ENCODE results near the gene KCNK17. TPM values are rescaled to one million over a fixed set of nuclear protein-coding genes. Genes with fewer than 3 reads are reported as not detected.

The KCNK17 gene
- total and polyA plus RNA-seq, 9 of the 15 experiments (the other 6 are each of a cell fraction or from before 2014, with no cell fraction given) = not detected

- Histone ChIP-seq H3K27me3 (ENCODE audit: control insufficient read depth in 2 of 2, insufficient read depth in 2 of 2, low read length in 2 of 2) (peaks cover 46 to 51% of the 10 kb centered on the region in 2 experiments), H3K4me1 (replicated peaks in 1 of 2; ENCODE audit: control insufficient read depth in 2 of 2, insufficient read depth in 2 of 2, low read length in 2 of 2) (no peaks in the 10 kb centered on the region), H3K36me3 (ENCODE audit: control insufficient read depth, insufficient read depth, low read length) (no peaks in the 10 kb centered on the region), H2AFZ (ENCODE audit: low read depth, low read length) (no peak overlapping the region), H3K9me3 (replicated peaks; ENCODE audit: control insufficient read depth, insufficient read depth, low read depth, low read length) (no peaks in the 10 kb centered on the region), H3K4me3 (no peak overlapping the region), H3K4me2 (ENCODE audit: insufficient read depth, low read length) (no peak overlapping the region), H3K79me2 (ENCODE audit: control insufficient read depth, insufficient read depth, low read length) (no peaks in the 10 kb centered on the region), H3K9me1 (ENCODE audit: control insufficient read depth, insufficient read depth, low read length) (no peaks in the 10 kb centered on the region), H4K20me1 (replicated peaks; ENCODE audit: control insufficient read depth, insufficient read depth, low read length) (no peaks in the 10 kb centered on the region), H3K27ac (ENCODE audit: extremely low read depth, low read depth, low read length) (no peak overlapping the region), H3K9ac (ENCODE audit: insufficient read depth in 1 of 2, low read depth in 2 of 2, low read length in 2 of 2) (no peak overlapping the region)
- no peak for ATAC-seq
- DNase-seq (ENCODE audit: extremely low read depth in 1 of 4, low spot score in 3 of 4) = no peak
- in situ Hi-C loops (cut with MboI) = no loop called here
- ChIA-PET CTCF (ENCODE audit: low intra/inter-chr PET ratio) (no interaction called here), POLR2A (interaction anchor here (1.5 kb wide), 1 partner anchor 8 kb away, joined by 4 read pairs; no protein-coding TSS in a partner anchor)
- 20% methylated on average over 5 of the region's 5 CpGs for WGBS (ENCODE audit: insufficient coverage, low coverage, missing lambda C conversion rate)
- peak; percentile 23 for FAIRE-seq
- BruUV-seq (replicated peaks) = no TSS peak
- intact Hi-C loops (cut with micrococcal nuclease) = no loop called here
- no peak for TF ChIP-seq HOXB6 (CRISPR knock-in tag; IDR thresholded peaks at IDR 0.05; ENCODE audit: borderline replicate concordance)
- no peak for TF ChIP-seq STAG1 (CRISPR knock-in tag; IDR thresholded peaks at IDR 0.05; ENCODE audit: borderline replicate concordance)
- TF ChIP-seq CBFB (CRISPR knock-in tag; IDR thresholded peaks at IDR 0.05) = no peak
- TF ChIP-seq PTBP1 (IDR thresholded peaks at IDR 0.05; ENCODE audit: low read depth, low read length) = no peak
- no peak for TF ChIP-seq DMBX1 (CRISPR knock-in tag; IDR thresholded peaks at IDR 0.05; ENCODE audit: borderline replicate concordance)
- TF ChIP-seq CEBPG (CRISPR knock-in tag; IDR thresholded peaks at IDR 0.05) = no peak
- TF ChIP-seq CEBPG (tag; conservative IDR thresholded peaks at IDR 0.05 in 1 of 2, IDR thresholded peaks at IDR 0.05 in 1 of 2) = peak in 1 of 2 experiments; percentile 45; a peak in 1 of 4 replicates
- no peak for TF ChIP-seq SP2 (IDR thresholded peaks at IDR 0.05; ENCODE audit: extremely low read depth, low read depth, low read length, poor library complexity, severe bottlenecking)
- no peak for TF ChIP-seq HDAC2 (IDR thresholded peaks at IDR 0.05)
- TF ChIP-seq PCBP1 (IDR thresholded peaks at IDR 0.05; ENCODE audit: low read depth, low read length, poor library complexity, severe bottlenecking) = no peak
- no peak for TF ChIP-seq RREB1 (CRISPR knock-in tag; IDR thresholded peaks at IDR 0.05)
- no peak for TF ChIP-seq DNMT1 (IDR thresholded peaks at IDR 0.05)
- no peak for TF ChIP-seq RHOXF2B (CRISPR knock-in tag; conservative IDR thresholded peaks at IDR 0.05)
- TF ChIP-seq RAD21 (CRISPR knock-in tag; conservative IDR thresholded peaks at IDR 0.05 in 1 of 2, IDR thresholded peaks at IDR 0.05 in 1 of 2) = no peak
- no peak for TF ChIP-seq WHSC1 (IDR thresholded peaks at IDR 0.05; ENCODE audit: low read length)
- TF ChIP-seq CBX5 (IDR thresholded peaks at IDR 0.05; ENCODE audit: borderline replicate concordance, low read depth) = no peak
- TF ChIP-seq NRF1 (conservative IDR thresholded peaks at IDR 0.05 in 1 of 2, IDR thresholded peaks at IDR 0.05 in 1 of 2) = no peak
- peak; percentile 77 for TF ChIP-seq CEBPB (tag; IDR thresholded peaks at IDR 0.05)
Measured at GRCh38 chr6:39263303-39264037, 50.7 kb downstream of the KCNK17 start.

Measured in K562 (cell line).